Measurements from ENCODE around the gene PLEKHM3. TPM values are rescaled to one million over a fixed set of nuclear protein-coding genes. Genes with fewer than 3 reads are reported as not detected.

The PLEKHM3 gene
- total and polyA plus RNA-seq, 2 of the 13 experiments (the other 11 are each of a cell fraction or from before 2014, with no cell fraction given) = 4.5 to 4.7 TPM

GRCh38 chr2:207833251-207833751 is 192.0 kb downstream of the PLEKHM3 start (continued):
- TF ChIP-seq SOX13 (IDR thresholded peaks at IDR 0.05) (no peak), SOX13 (CRISPR knock-in tag; conservative IDR thresholded peaks at IDR 0.05 in 1 of 2, IDR thresholded peaks at IDR 0.05 in 1 of 2) (peak in 1 of 2 experiments; percentile 72; a peak in 2 of 4 replicates), ZNF780A (CRISPR knock-in tag; IDR thresholded peaks at IDR 0.05) (no peak), HNF1B (CRISPR knock-in tag; IDR thresholded peaks at IDR 0.05) (no peak), ZKSCAN8 (CRISPR knock-in tag; IDR thresholded peaks at IDR 0.05; ENCODE audit: borderline replicate concordance) (no peak), TEAD3 (CRISPR knock-in tag; optimal IDR thresholded peaks at IDR 0.05; ENCODE audit: borderline replicate concordance) (peak; percentile 45), HNF4A (CRISPR knock-in tag; IDR thresholded peaks at IDR 0.05) (peak; percentile 33; the same call in 1 of the 2 replicates), FOXP4 (CRISPR knock-in tag; IDR thresholded peaks at IDR 0.05) (peak; percentile 54; the same call in 1 of the 2 replicates), LRRFIP1 (CRISPR knock-in tag; conservative IDR thresholded peaks at IDR 0.05) (no peak), SAP130 (CRISPR knock-in tag; IDR thresholded peaks at IDR 0.05; ENCODE audit: low read depth) (peak; percentile 64), ZNF704 (CRISPR knock-in tag; IDR thresholded peaks at IDR 0.05; ENCODE audit: borderline replicate concordance) (no peak), FOXA3 (CRISPR knock-in tag; IDR thresholded peaks at IDR 0.05) (peak; percentile 53), JUNB (CRISPR knock-in tag; IDR thresholded peaks at IDR 0.05; ENCODE audit: borderline replicate concordance) (no peak), ZNF263 (CRISPR knock-in tag; IDR thresholded peaks at IDR 0.05) (peak; percentile 40; the same call in 1 of the 2 replicates), ARID3A (IDR thresholded peaks at IDR 0.05; ENCODE audit: low read depth, low read length) (peak; percentile 77), EP300 (IDR thresholded peaks at IDR 0.05; ENCODE audit: low read depth in 2 of 2, low read length in 2 of 2) (no peak; a peak in 1 of 4 replicates), EP300 (CRISPR knock-in tag; IDR thresholded peaks at IDR 0.05; ENCODE audit: borderline replicate concordance) (peak; percentile 47; the same call in 1 of the 2 replicates), CREM (IDR thresholded peaks at IDR 0.05) (0 out of 2 replicates have a peak, but pooled peaks have one; percentile 15), CREM (CRISPR knock-in tag; IDR thresholded peaks at IDR 0.05) (no peak)

Data from HepG2 (cell line).